ENCODE results near the gene APOA1.

Gene APOA1

DNA sequence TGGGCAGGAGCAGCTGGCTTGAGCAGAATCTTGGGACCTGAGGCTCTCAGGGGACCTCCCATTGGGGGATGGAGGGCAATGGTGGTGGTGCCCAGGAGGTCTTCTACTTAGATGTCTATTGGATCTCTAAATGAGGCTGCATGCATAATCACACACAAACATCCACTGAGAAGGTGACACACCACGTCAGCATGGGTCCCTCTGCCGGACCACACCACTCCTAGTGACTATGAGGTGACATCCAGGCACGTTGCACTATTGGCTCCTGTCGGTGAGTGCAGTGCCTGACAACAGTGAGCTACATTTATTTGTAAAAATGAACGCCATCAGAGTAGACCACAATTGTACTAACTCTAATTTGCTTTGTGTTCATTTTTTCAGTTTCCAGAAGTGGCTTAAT, 12.0 kb downstream of the APOA1 start:
- CTCF ChIA-PET, result no interaction called here
- H3K27ac ChIP-seq, result no peak overlapping the region
- POLR2A ChIA-PET (ENCODE audit: low non-redundant PET), result no interaction called here

GRCh38 chr11:116823031-116823843, 14.2 kb downstream of the APOA1 start, which contains the start of gene APOA4:
Gene APOA4 (minus strand): TSS chr11:116823304. CDS start chr11:116823191, 113 bp downstream.
- POLR2A ChIA-PET (ENCODE audit: low non-redundant PET), result no interaction called here
- TF ChIP-seq, protein P1, sequence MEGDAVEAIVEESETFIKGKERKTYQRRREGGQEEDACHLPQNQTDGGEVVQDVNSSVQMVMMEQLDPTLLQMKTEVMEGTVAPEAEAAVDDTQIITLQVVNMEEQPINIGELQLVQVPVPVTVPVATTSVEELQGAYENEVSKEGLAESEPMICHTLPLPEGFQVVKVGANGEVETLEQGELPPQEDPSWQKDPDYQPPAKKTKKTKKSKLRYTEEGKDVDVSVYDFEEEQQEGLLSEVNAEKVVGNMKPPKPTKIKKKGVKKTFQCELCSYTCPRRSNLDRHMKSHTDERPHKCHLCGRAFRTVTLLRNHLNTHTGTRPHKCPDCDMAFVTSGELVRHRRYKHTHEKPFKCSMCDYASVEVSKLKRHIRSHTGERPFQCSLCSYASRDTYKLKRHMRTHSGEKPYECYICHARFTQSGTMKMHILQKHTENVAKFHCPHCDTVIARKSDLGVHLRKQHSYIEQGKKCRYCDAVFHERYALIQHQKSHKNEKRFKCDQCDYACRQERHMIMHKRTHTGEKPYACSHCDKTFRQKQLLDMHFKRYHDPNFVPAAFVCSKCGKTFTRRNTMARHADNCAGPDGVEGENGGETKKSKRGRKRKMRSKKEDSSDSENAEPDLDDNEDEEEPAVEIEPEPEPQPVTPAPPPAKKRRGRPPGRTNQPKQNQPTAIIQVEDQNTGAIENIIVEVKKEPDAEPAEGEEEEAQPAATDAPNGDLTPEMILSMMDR (conservative IDR thresholded peaks at IDR 0.05; ENCODE audit: low read depth), result no peak
- CTCF ChIA-PET, result interaction anchor here (0.5 kb wide), 1 partner anchor 50 kb away, joined by 5 read pairs; no protein-coding TSS in a partner anchor

More for the DNA sequence above, 12.0 kb downstream of the APOA1 start:
- TF ChIP-seq, protein P1 (conservative IDR thresholded peaks at IDR 0.05; ENCODE audit: low read depth), result no peak
- DNase-seq (ENCODE audit: low spot score), result no peak

GRCh38 chr11:116822575-116822974, 14.8 kb downstream of the APOA1 start:
- DNase-seq (ENCODE audit: low spot score), result no peak
- TF ChIP-seq, protein P1 (conservative IDR thresholded peaks at IDR 0.05; ENCODE audit: low read depth), result no peak
- ChIA-PET POLR2A (ENCODE audit: low non-redundant PET) (no interaction called here), CTCF (no interaction called here)
- H3K27ac ChIP-seq, result no peak overlapping the region

More at GRCh38 chr11:116823031-116823843, 14.2 kb downstream of the APOA1 start, which contains the start of gene APOA4:
- no peak for DNase-seq (ENCODE audit: low spot score)
- H3K27ac ChIP-seq, result no peak within 1 kb of the TSS

GRCh38 chr11:116821050-116821918, 16.1 kb downstream of the APOA1 start:
- no peak overlapping the region for H3K27ac ChIP-seq
- no peak for DNase-seq (ENCODE audit: low spot score)
- TF ChIP-seq, protein P1 (conservative IDR thresholded peaks at IDR 0.05; ENCODE audit: low read depth), result no peak
- ChIA-PET CTCF (interaction anchor here (0.6 to 1.4 kb wide), 2 partner anchors 14 to 186 kb away, joined by 4 to 6 read pairs; no protein-coding TSS in a partner anchor), POLR2A (ENCODE audit: low non-redundant PET) (no interaction called here)

DNA sequence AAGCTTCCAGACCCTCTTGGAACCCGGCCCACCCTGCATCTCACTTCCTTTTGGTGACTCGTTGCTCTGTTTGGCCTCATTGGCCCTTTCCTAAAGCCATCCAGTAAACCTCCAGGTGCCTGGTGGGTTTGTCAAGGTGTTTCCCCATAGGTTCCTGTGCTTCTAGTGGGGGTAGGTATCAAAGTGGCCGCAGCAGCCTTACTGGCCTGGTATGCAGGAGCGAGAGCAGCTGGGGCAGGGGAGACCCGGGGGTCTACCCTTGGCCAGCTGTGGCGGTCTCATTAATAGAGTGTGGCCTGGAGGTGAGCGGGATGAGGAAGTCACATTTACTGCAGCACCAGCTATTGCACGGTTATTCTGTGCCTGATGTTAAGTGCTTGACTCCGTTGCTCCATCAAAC, 18.4 kb downstream of the APOA1 start:
- DNase-seq (ENCODE audit: low spot score), result no peak
- TF ChIP-seq, protein P1 (conservative IDR thresholded peaks at IDR 0.05; ENCODE audit: low read depth), result no peak
- POLR2A ChIA-PET (ENCODE audit: low non-redundant PET), result no interaction called here
- CTCF ChIA-PET, result no interaction called here
- no peak overlapping the region for H3K27ac ChIP-seq

DNA sequence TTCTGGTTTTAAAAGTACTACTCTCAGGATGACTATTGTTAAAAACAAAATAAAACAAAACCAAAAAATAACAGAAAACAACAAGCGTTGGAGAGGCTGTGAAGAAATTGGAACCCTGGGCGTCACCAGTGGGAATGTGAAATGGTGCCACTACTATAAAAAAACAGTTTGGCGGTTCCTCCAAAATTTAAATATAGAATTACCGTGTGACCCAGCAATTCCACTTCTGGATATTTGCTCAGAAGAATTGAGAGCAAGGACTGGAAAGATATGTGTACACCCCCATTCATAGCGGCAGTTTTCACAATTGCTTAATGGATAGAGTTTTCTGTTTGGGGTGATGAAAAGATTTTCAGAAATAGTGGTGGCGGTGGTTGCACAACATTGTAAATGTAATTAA, 22.9 kb downstream of the APOA1 start:
- ChIA-PET CTCF (no interaction called here), POLR2A (ENCODE audit: low non-redundant PET) (no interaction called here)
- TF ChIP-seq, protein P1 (conservative IDR thresholded peaks at IDR 0.05; ENCODE audit: low read depth), result no peak
- DNase-seq (ENCODE audit: low spot score), result no peak
- no peak overlapping the region for H3K27ac ChIP-seq
